Vagina (tissue), 2 donors: ENCODE data around the gene ADGRB2.

Source experiments
- POLR2A ChIP-seq, 2 donors: fragments of 450-650 bp; IDR thresholded peaks; one replicate each; pipeline ENCODE4 v1.6.1; 2017; ENCODE audit warnings: antibody characterized with exemption in 2 of 2, mild to moderate bottlenecking in 2 of 2, moderate library complexity in 2 of 2
- TF ChIP-seq, protein P1 (sequence below), 3 experiments: fragments of 450-650 bp in 2 of 3; fragments of 200-600 bp in 1 of 3; sonication (generic) in 1 of 3; IDR thresholded peaks; one replicate each; pipeline ENCODE4 v1.5.1; 2017 to 2019; ENCODE audit warnings: antibody characterized with exemption in 3 of 3, mild to moderate bottlenecking in 2 of 3, moderate library complexity in 2 of 3

DNA sequence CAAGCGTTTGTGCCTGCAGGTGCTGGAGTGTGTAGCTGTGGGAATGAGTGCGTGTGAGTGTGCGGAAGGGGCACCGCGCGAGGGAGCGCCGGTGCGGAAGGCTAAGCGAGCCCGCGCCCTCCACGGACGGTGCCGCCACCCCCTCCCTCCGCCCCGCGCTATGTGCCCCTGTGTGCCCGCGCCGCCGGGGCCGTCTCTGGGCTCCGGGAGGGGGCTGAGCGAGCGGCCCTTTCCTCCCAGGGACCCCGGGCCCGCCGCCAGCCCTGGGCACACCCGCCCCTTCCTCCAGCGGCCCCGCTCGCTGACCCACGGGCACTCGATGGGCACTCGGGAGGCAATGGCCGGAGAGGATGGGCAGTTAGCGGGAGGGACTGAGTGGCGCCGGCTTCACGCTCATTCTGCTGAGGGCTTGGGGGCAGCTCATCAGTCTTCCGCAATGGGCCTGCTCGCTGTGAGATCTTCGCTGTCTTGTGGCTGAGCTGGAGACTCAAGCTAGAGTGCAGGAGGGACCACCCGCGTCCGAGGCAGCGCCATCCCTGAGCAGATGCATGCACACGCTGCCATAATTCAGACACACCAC is 8.6 kb upstream of the ADGRB2 start:
- TF ChIP-seq, protein P1, sequence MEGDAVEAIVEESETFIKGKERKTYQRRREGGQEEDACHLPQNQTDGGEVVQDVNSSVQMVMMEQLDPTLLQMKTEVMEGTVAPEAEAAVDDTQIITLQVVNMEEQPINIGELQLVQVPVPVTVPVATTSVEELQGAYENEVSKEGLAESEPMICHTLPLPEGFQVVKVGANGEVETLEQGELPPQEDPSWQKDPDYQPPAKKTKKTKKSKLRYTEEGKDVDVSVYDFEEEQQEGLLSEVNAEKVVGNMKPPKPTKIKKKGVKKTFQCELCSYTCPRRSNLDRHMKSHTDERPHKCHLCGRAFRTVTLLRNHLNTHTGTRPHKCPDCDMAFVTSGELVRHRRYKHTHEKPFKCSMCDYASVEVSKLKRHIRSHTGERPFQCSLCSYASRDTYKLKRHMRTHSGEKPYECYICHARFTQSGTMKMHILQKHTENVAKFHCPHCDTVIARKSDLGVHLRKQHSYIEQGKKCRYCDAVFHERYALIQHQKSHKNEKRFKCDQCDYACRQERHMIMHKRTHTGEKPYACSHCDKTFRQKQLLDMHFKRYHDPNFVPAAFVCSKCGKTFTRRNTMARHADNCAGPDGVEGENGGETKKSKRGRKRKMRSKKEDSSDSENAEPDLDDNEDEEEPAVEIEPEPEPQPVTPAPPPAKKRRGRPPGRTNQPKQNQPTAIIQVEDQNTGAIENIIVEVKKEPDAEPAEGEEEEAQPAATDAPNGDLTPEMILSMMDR (IDR thresholded peaks at IDR 0.05): no peak
- TF ChIP-seq POLR2A (IDR thresholded peaks at IDR 0.05): no peak
